Measurements from ENCODE around the gene RHBDD1. TPM values are rescaled to one million over a fixed set of nuclear protein-coding genes. Genes with fewer than 3 reads are reported as not detected.

Gene RHBDD1
- 35.0 and 47.7 TPM in 2 replicates for total RNA-seq (2014; rRNA removed; shearing (Covaris generic))
- 12.1 and 20.3 TPM in 2 replicates for polyA plus RNA-seq (2014; cell fraction: nucleus; rRNA removed)

GRCh38 chr2:226835796-226836547 lies at the start of gene RHBDD1:
Gene RHBDD1 (plus strand): TSS chr2:226836054. CDS start chr2:226864694, 28,640 bp downstream.
- DNase-seq (ENCODE audit: extremely low read depth, low read depth), result peak; percentile 95

GRCh38 chr2:226788064-226788463 lies 47.8 kb upstream of the RHBDD1 start:
- no peak for DNase-seq (ENCODE audit: extremely low read depth, low read depth)

GRCh38 chr2:226788881-226789490 lies 46.9 kb upstream of the RHBDD1 start:
- no peak for DNase-seq (ENCODE audit: extremely low read depth, low read depth)

GRCh38 chr2:226790011-226790410 lies 45.8 kb upstream of the RHBDD1 start:
- DNase-seq (ENCODE audit: extremely low read depth, low read depth), result no peak

GRCh38 chr2:226790431-226790830 lies 45.4 kb upstream of the RHBDD1 start:
- no peak for DNase-seq (ENCODE audit: extremely low read depth, low read depth)

- DNase-seq (ENCODE audit: extremely low read depth, low read depth), result no peak
Measured at GRCh38 chr2:226791056-226791486, 44.8 kb upstream of the RHBDD1 start.

GRCh38 chr2:226791487-226792081 lies 44.3 kb upstream of the RHBDD1 start:
- DNase-seq (ENCODE audit: extremely low read depth, low read depth), result peak; percentile 84

GRCh38 chr2:226792155-226792881 lies 43.5 kb upstream of the RHBDD1 start:
- no peak for DNase-seq (ENCODE audit: extremely low read depth, low read depth)

- no peak for DNase-seq (ENCODE audit: extremely low read depth, low read depth)
Measured at GRCh38 chr2:226793646-226794045, 42.2 kb upstream of the RHBDD1 start.

GRCh38 chr2:226794196-226794661 lies 41.6 kb upstream of the RHBDD1 start:
- DNase-seq (ENCODE audit: extremely low read depth, low read depth), result no peak

GRCh38 chr2:226794751-226795171 lies 41.1 kb upstream of the RHBDD1 start:
- DNase-seq (ENCODE audit: extremely low read depth, low read depth), result no peak

- DNase-seq (ENCODE audit: extremely low read depth, low read depth), result no peak
Measured at GRCh38 chr2:226795281-226796011, 40.4 kb upstream of the RHBDD1 start.

- no peak for DNase-seq (ENCODE audit: extremely low read depth, low read depth)
Measured at GRCh38 chr2:226796012-226796839, 39.6 kb upstream of the RHBDD1 start.

- no peak for DNase-seq (ENCODE audit: extremely low read depth, low read depth)
Measured at GRCh38 chr2:226796840-226797288, 39.0 kb upstream of the RHBDD1 start.

GRCh38 chr2:226797289-226797988 lies 38.4 kb upstream of the RHBDD1 start:
- DNase-seq (ENCODE audit: extremely low read depth, low read depth), result no peak

GRCh38 chr2:226797989-226798421 lies 37.8 kb upstream of the RHBDD1 start:
- no peak for DNase-seq (ENCODE audit: extremely low read depth, low read depth)

GRCh38 chr2:226798422-226799210 lies 37.2 kb upstream of the RHBDD1 start:
- DNase-seq (ENCODE audit: extremely low read depth, low read depth), result no peak

Measured in NCI-H460 (cell line).